H9 (cell line): Measurements from ENCODE around the gene PITPNB. TPM values are rescaled to one million over a fixed set of nuclear protein-coding genes. Genes with fewer than 3 reads are reported as not detected.

ENCODE experiments used
- DNase-seq: peaks from one replicate; pipeline ENCODE4 v3.0.0-alpha.2; 2017
- H2AFZ ChIP-seq: one replicate; pipeline ENCODE4 v1.6.1; 2013; ENCODE audit warnings: mild to moderate bottlenecking, low read length, control low read depth, moderate library complexity
- H2AK5ac ChIP-seq: 2 replicates; pipeline ENCODE4 v1.6.1; 2013; ENCODE audit warnings: low read length, control low read depth, mixed read lengths; ENCODE audit not compliant: insufficient read length
- H2BK120ac ChIP-seq: one replicate; pipeline ENCODE4 v1.6.1; 2013; ENCODE audit warnings: low read depth, mild to moderate bottlenecking, low read length, control low read depth, inconsistent platforms; ENCODE audit not compliant: poor library complexity, severe bottlenecking
- H2BK12ac ChIP-seq: 2 replicates; pipeline ENCODE4 v1.6.1; 2013; ENCODE audit warnings: low read length, control low read depth, mixed read lengths, low read depth; ENCODE audit not compliant: insufficient read length
- H2BK15ac ChIP-seq: 2 replicates; pipeline ENCODE4 v1.6.1; 2013; ENCODE audit warnings: low read depth, low read length, control low read depth
- H2BK20ac ChIP-seq: one replicate; pipeline ENCODE4 v1.6.1; 2013; ENCODE audit warnings: low read depth, mild to moderate bottlenecking, low read length, control low read depth, inconsistent platforms; ENCODE audit not compliant: poor library complexity, severe bottlenecking
- H2BK5ac ChIP-seq: 2 replicates; pipeline ENCODE4 v1.6.1; 2013; ENCODE audit warnings: low read length, control low read depth, mixed read lengths; ENCODE audit not compliant: insufficient read length
- H3K14ac ChIP-seq: 2 replicates; pipeline ENCODE4 v1.6.1; 2013; ENCODE audit warnings: low read length, control low read depth; ENCODE audit not compliant: insufficient read depth
- H3K18ac ChIP-seq: 2 replicates; pipeline ENCODE4 v1.6.1; 2013; ENCODE audit warnings: low read depth, mild to moderate bottlenecking, mixed read lengths, low read length, control low read depth; ENCODE audit not compliant: insufficient read length
- H3K23ac ChIP-seq: 2 replicates; pipeline ENCODE4 v1.6.1; 2013; ENCODE audit warnings: low read length, control low read depth, mixed read lengths, low read depth; ENCODE audit not compliant: insufficient read length
- H3K23me2 ChIP-seq: 2 replicates; pipeline ENCODE4 v1.6.1; 2013; ENCODE audit warnings: low read depth, mild to moderate bottlenecking, mixed read lengths, low read length, control low read depth; ENCODE audit not compliant: insufficient read length, poor library complexity, severe bottlenecking
- H3K27ac ChIP-seq: 2 replicates; pipeline ENCODE4 v1.5.1; 2013; ENCODE audit warnings: low read length, control low read depth, mixed read lengths, low read depth; ENCODE audit not compliant: insufficient read length
- H3K27me3 ChIP-seq: 2 replicates; pipeline ENCODE4 v1.6.1; 2013; ENCODE audit warnings: low read length, control low read depth, inconsistent platforms; ENCODE audit not compliant: insufficient read depth
- H3K4ac ChIP-seq: 2 replicates; pipeline ENCODE4 v1.6.1; 2013; ENCODE audit warnings: low read depth, mild to moderate bottlenecking, control low read depth, inconsistent platforms, low read length, moderate library complexity
- H3K4me1 ChIP-seq: 2 replicates; pipeline ENCODE4 v1.6.1; 2013; ENCODE audit warnings: low read length, control low read depth, inconsistent platforms; ENCODE audit not compliant: insufficient read depth
- H3K4me2 ChIP-seq: 2 replicates; pipeline ENCODE4 v1.6.1; 2013; ENCODE audit warnings: low read length, control low read depth, mixed read lengths; ENCODE audit not compliant: insufficient read length, insufficient read depth
- H3K56ac ChIP-seq: 2 replicates; pipeline ENCODE4 v1.6.1; 2013; ENCODE audit warnings: low read depth, mild to moderate bottlenecking, mixed read lengths, low read length, control low read depth; ENCODE audit not compliant: insufficient read length
- H3K79me1 ChIP-seq: 2 replicates; pipeline ENCODE4 v1.6.1; 2013; ENCODE audit warnings: low read depth, mild to moderate bottlenecking, moderate library complexity, low read length, control low read depth, inconsistent platforms; ENCODE audit not compliant: insufficient read depth, poor library complexity, severe bottlenecking
- H3K79me2 ChIP-seq: 2 replicates; pipeline ENCODE4 v1.6.1; 2013; ENCODE audit warnings: low read length, control low read depth, inconsistent platforms; ENCODE audit not compliant: insufficient read depth
- H3K9ac ChIP-seq: 2 replicates; pipeline ENCODE4 v1.6.1; 2013; ENCODE audit warnings: low read length, control low read depth, mixed read lengths; ENCODE audit not compliant: insufficient read length; ENCODE audit errors: extremely low read depth
- H3K9me3 ChIP-seq: one replicate; pipeline ENCODE4 v1.6.1; 2013; ENCODE audit warnings: low read depth, low read length, inconsistent platforms; ENCODE audit not compliant: control insufficient read depth
- H3T11ph ChIP-seq: one replicate; pipeline ENCODE4 v1.6.1; 2013; ENCODE audit warnings: mild to moderate bottlenecking, low read length, control low read depth, inconsistent platforms
- H4K20me1 ChIP-seq: one replicate; pipeline ENCODE4 v1.6.1; 2013; ENCODE audit not compliant: control insufficient read depth, insufficient read length, insufficient read depth
- H4K5ac ChIP-seq: 2 replicates; pipeline ENCODE4 v1.6.1; 2013; ENCODE audit warnings: low read depth, mild to moderate bottlenecking, mixed read lengths, low read length, control low read depth; ENCODE audit not compliant: insufficient read length
- H4K8ac ChIP-seq: replicated peaks from 2 replicates; pipeline ENCODE4 v1.6.1; 2013; ENCODE audit warnings: low read length, control low read depth, mixed read lengths, low read depth; ENCODE audit not compliant: insufficient read length
- H4K91ac ChIP-seq: 2 replicates; pipeline ENCODE4 v1.6.1; 2013; ENCODE audit warnings: low read depth, mild to moderate bottlenecking, moderate library complexity, mixed read lengths, low read length, control low read depth; ENCODE audit not compliant: insufficient read length
- H3K27ac Mint-ChIP-seq, 3 experiments: 2 replicates in 2 of 3; 3 replicates in 1 of 3; pipeline ENCODE4 v1.8.0; 2020 to 2021; ENCODE audit warnings: mixed read lengths in 3 of 3, mild to moderate bottlenecking in 1 of 3, moderate library complexity in 1 of 3
- H3K27me3 Mint-ChIP-seq: 2 replicates; pipeline ENCODE4 v1.8.0; 2021; ENCODE audit warnings: low read depth, mild to moderate bottlenecking, moderate library complexity, mixed read lengths
- H3K36me3 Mint-ChIP-seq, 3 experiments: 2 replicates in 2 of 3; 3 replicates in 1 of 3; pipeline ENCODE4 v1.8.0; 2020 to 2021; ENCODE audit warnings: low read depth in 3 of 3, mixed read lengths in 3 of 3; ENCODE audit not compliant: insufficient read depth in 1 of 3
- H3K4me1 Mint-ChIP-seq, 2 experiments: 2 replicates each; pipeline ENCODE4 v1.8.0; 2020; ENCODE audit warnings: mixed read lengths in 2 of 2
- H3K4me3 Mint-ChIP-seq, 2 experiments: 2 replicates in 1 of 2; 3 replicates in 1 of 2; pipeline ENCODE4 v1.8.0; 2020 to 2021; ENCODE audit warnings: mild to moderate bottlenecking in 2 of 2, mixed read lengths in 2 of 2, moderate library complexity in 1 of 2
- H3K9me3 Mint-ChIP-seq, 2 experiments: 2 replicates in 1 of 2; 3 replicates in 1 of 2; pipeline ENCODE4 v1.8.0; 2020; ENCODE audit warnings: mild to moderate bottlenecking in 2 of 2, mixed read lengths in 2 of 2, moderate library complexity in 1 of 2
- CTCF ChIP-seq: fragments of 200-600 bp; sonication (generic); conservative IDR thresholded peaks from 3 replicates; pipeline ENCODE4 v1.8.0; 2021; ENCODE audit warnings: antibody characterized with exemption, mild to moderate bottlenecking
- WGBS: extraction: QIAGEN DNeasy Blood & Tissue Kit; methylation state at CpG from one replicate; pipeline ENCODE4 v1.1.7; 2013; ENCODE audit warnings: missing lambda C conversion rate, low lambda C conversion rate, mixed read lengths; ENCODE audit not compliant: insufficient read length; ENCODE audit errors: extremely low coverage; 5-methylcytosine and 5-hydroxymethylcytosine counted together
- total RNA-seq: library from RNA; stranded (reverse); gene quantifications from 2 replicates; pipeline ENCODE4 v1.2.1, GENCODE V29; 2021

The PITPNB gene
- total RNA-seq, 1 experiment from 2014 or later = 106 TPM

- no peak for TF ChIP-seq CTCF
- Mint-ChIP-seq H3K36me3 (peaks cover 4 to 28% (median 13%) of the 10 kb centered on the region in 3 experiments; a peak in 5 of 7 replicates), H3K27ac (peak overlapping the region; percentile 2 to 56 (median 37); a peak in 4 of 7 replicates), H3K27me3 (no peaks in the 10 kb centered on the region), H3K4me1 (peaks cover 40 to 52% of the 10 kb centered on the region in 2 experiments), H3K4me3 (peak overlapping the region in 1 of 2 experiments; percentile 1; a peak in 1 of 5 replicates), H3K9me3 (no peaks in the 10 kb centered on the region)
- Histone ChIP-seq H2AFZ (no peak overlapping the region), H2BK5ac (no peak overlapping the region), H3K79me2 (no peaks in the 10 kb centered on the region; the same call in 1 of the 2 replicates), H3K4me1 (peaks cover 3% of the 10 kb centered on the region; the same call in 1 of the 2 replicates), H3K27me3 (no peaks in the 10 kb centered on the region), H3K18ac (no peak overlapping the region), H3K79me1 (no peaks in the 10 kb centered on the region), H3K27ac (no peak overlapping the region), H2BK12ac (no peak overlapping the region), H3K56ac (no peak overlapping the region), H3K9me3 (no peaks in the 10 kb centered on the region), H2BK120ac (no peak overlapping the region), H3K14ac (no peak overlapping the region), H4K8ac (no peak overlapping the region), H4K5ac (no peak overlapping the region), H2BK15ac (no peak overlapping the region), H4K20me1 (no peaks in the 10 kb centered on the region), H3K4ac (no peak overlapping the region), H3K23ac (no peak overlapping the region), H2AK5ac (no peak overlapping the region), H3K9ac (no peak overlapping the region), H3K4me2 (no peak overlapping the region), H3T11ph (no peak overlapping the region), H2BK20ac (no peak overlapping the region), H3K23me2 (no peaks in the 10 kb centered on the region), H4K91ac (no peak overlapping the region)
- DNase-seq = no peak
- no CpG with 5 or more reads among the region's 5 CpGs for WGBS
These were observed 35.3 kb downstream of the PITPNB start for GRCh38 chr22:27883656-27884350.
